GM12878 (cell line): ENCODE results near the gene LILRB5. TPM values are rescaled to one million over a fixed set of nuclear protein-coding genes. Genes with fewer than 3 reads are reported as not detected.

Source experiments
- ATAC-seq: fragments of 200-7000 bp; cut with Tn5 transposase; 3 replicates; pipeline ENCODE4 v1.9.1; 2020; ENCODE audit warnings: mild to moderate bottlenecking, moderate library complexity
- BruUV-seq: library from RNA; stranded (reverse); fragments of 400-500 nt; replicated peaks from 2 replicates; lab custom pipeline; 2021; lab: Mats Ljungman, UMichigan
- CTCF ChIA-PET: fragments of 300-600 bp; sonication (Branson Sonifier 250); formaldehyde crosslinking; extraction: SDS; loops from one replicate; lab custom pipeline; 2021; ENCODE audit warnings: inconsistent platforms; lab: Yijun Ruan, JAX
- POLR2A ChIA-PET: fragments of 350-600 bp; formaldehyde crosslinking; extraction: SDS; loops from one replicate; lab custom pipeline; 2021; ENCODE audit warnings: inconsistent platforms; lab: Charles Lee
- RAD21 ChIA-PET: fragments of 300-600 bp; sonication (Branson Sonifier 250); formaldehyde crosslinking; loops from one replicate; lab custom pipeline; 2023; ENCODE audit warnings: antibody characterized with exemption; ENCODE audit not compliant: unreplicated experiment; lab: Charles Lee
- SMC1A ChIA-PET: fragments of 300-600 bp; sonication (Branson Sonifier 250); formaldehyde crosslinking; loops from one replicate; lab custom pipeline; 2023; ENCODE audit not compliant: unreplicated experiment, uncharacterized antibody; lab: Charles Lee
- DNase-seq: peaks from one replicate; pipeline ENCODE4 v3.0.0-alpha.2; 2011; ENCODE audit warnings: low read depth, low spot score
- FAIRE-seq: peaks from 3 replicates; lab custom pipeline; 2011; peaks lifted over from hg19 to GRCh38; lab: Jason Lieb, UNC
- H2AFZ ChIP-seq: 2 replicates; pipeline ENCODE4 v1.6.0; 2011; ENCODE audit warnings: low read depth, low read length, control low read depth; ENCODE audit not compliant: control insufficient read depth
- H3K27ac ChIP-seq: 2 replicates; pipeline ENCODE4 v1.5.1; 2011; ENCODE audit warnings: control low read depth; ENCODE audit not compliant: control insufficient read depth, insufficient read depth
- H3K27me3 ChIP-seq, 2 experiments: replicated peaks in 1 of 2; 2 replicates each; pipeline versions ENCODE4 v1.6.0 to v1.6.1; 2011; ENCODE audit warnings: low read length in 1 of 2; ENCODE audit not compliant: control insufficient read depth in 2 of 2, insufficient read depth in 2 of 2
- H3K36me3 ChIP-seq, 2 experiments: 2 replicates each; pipeline ENCODE4 v1.5.1; 2011; ENCODE audit warnings: low read length in 1 of 2; ENCODE audit not compliant: control insufficient read depth in 2 of 2, insufficient read depth in 2 of 2
- H3K4me1 ChIP-seq: 2 replicates; pipeline ENCODE4 v1.6.1; 2011; ENCODE audit warnings: mild to moderate bottlenecking, low read length, moderate library complexity, mixed read lengths; ENCODE audit not compliant: control insufficient read depth, insufficient read depth
- H3K4me2 ChIP-seq: 2 replicates; pipeline ENCODE4 v1.6.0; 2011; ENCODE audit warnings: control low read depth; ENCODE audit not compliant: control insufficient read depth, insufficient read depth
- H3K4me3 ChIP-seq: fragments of 200-600 bp; sonication (generic); 2 replicates; pipeline ENCODE4 v1.5.1; 2016
- H3K79me2 ChIP-seq: 2 replicates; pipeline ENCODE4 v1.6.0; 2011; ENCODE audit warnings: low read length; ENCODE audit not compliant: control insufficient read depth, insufficient read depth
- H3K9ac ChIP-seq: 2 replicates; pipeline ENCODE4 v1.8.0; 2011; ENCODE audit warnings: low read length, control low read depth, mixed read lengths; ENCODE audit not compliant: control insufficient read depth, insufficient read depth
- H3K9me3 ChIP-seq: replicated peaks from 3 replicates; pipeline ENCODE4 v1.5.1; 2011; ENCODE audit warnings: mild to moderate bottlenecking, low read length; ENCODE audit not compliant: control insufficient read depth, insufficient read depth
- H4K20me1 ChIP-seq: 2 replicates; pipeline ENCODE4 v1.6.0; 2011; ENCODE audit not compliant: control insufficient read depth, insufficient read depth
- BHLHE40 ChIP-seq, 2 experiments: fragments of 450-650 bp in 1 of 2; IDR thresholded peaks; 2 replicates each; pipeline ENCODE4 v1.6.1; 2011 to 2017; ENCODE audit warnings: low read depth in 2 of 2, borderline replicate concordance in 1 of 2, improper control_type of control experiment in 1 of 2, low read length in 1 of 2, mild to moderate bottlenecking in 1 of 2
- BMI1 ChIP-seq: fragments of 450-650 bp; IDR thresholded peaks from 2 replicates; pipeline ENCODE4 v1.6.1; 2016; ENCODE audit warnings: mild to moderate bottlenecking, moderate library complexity, borderline replicate concordance
- BRCA1 ChIP-seq: IDR thresholded peaks from 2 replicates; pipeline ENCODE4 v1.6.1; 2011; ENCODE audit warnings: low read depth, low read length, improper control_type of control experiment
- CEBPB ChIP-seq, 2 experiments: fragments of 150-350 bp in 1 of 2; IDR thresholded peaks; 2 replicates each; pipeline ENCODE4 v1.6.1; 2012 to 2014; ENCODE audit warnings: low read depth in 2 of 2, low read length in 2 of 2, borderline replicate concordance in 1 of 2, inconsistent platforms in 1 of 2
- CUX1 ChIP-seq: IDR thresholded peaks from 2 replicates; pipeline ENCODE4 v1.6.1; 2012; ENCODE audit warnings: improper control_type of control experiment, low read depth, low read length; ENCODE audit not compliant: insufficient replicate concordance
- EZH2 ChIP-seq: IDR thresholded peaks from 2 replicates; pipeline ENCODE4 v1.6.1; 2012; ENCODE audit warnings: low read depth, mild to moderate bottlenecking, control low read depth, inconsistent platforms, low read length, borderline replicate concordance; ENCODE audit not compliant: control insufficient read depth
- NR2C1 ChIP-seq: fragments of 450-650 bp; IDR thresholded peaks from 2 replicates; pipeline ENCODE4 v1.6.1; 2017; ENCODE audit warnings: antibody characterized with exemption, mild to moderate bottlenecking, moderate library complexity
- POLR2AphosphoS5 ChIP-seq: IDR thresholded peaks from 2 replicates; pipeline ENCODE4 v1.6.1; 2011; ENCODE audit warnings: mild to moderate bottlenecking, low read length, inconsistent platforms
- SMC3 ChIP-seq: IDR thresholded peaks from 2 replicates; pipeline ENCODE4 v1.6.1; 2011; ENCODE audit warnings: low read length, improper control_type of control experiment, borderline replicate concordance
- YY1 ChIP-seq: IDR thresholded peaks from 2 replicates; pipeline ENCODE4 v1.6.1; 2011; ENCODE audit warnings: low read depth, mild to moderate bottlenecking, low read length
- ZNF217 ChIP-seq: fragments of 450-650 bp; IDR thresholded peaks from 2 replicates; pipeline ENCODE4 v1.6.1; 2017; ENCODE audit warnings: antibody characterized with exemption, mild to moderate bottlenecking
- WGBS: methylation state at CpG from one replicate; pipeline ENCODE4 v1.1.6; 2016; ENCODE audit warnings: low lambda C conversion rate; ENCODE audit not compliant: insufficient replicate concordance, insufficient coverage; ENCODE audit errors: missing lambda C conversion rate; 5-methylcytosine and 5-hydroxymethylcytosine counted together
- in situ Hi-C: fragments of 300-500 bp; cut with MboI; formaldehyde crosslinking; loops from 9 replicates; pipeline ENCODE4 v1.14.3; 2018; ENCODE audit warnings: mixed read lengths
- intact Hi-C: fragments of 100-400 bp; cut with micrococcal nuclease; formaldehyde crosslinking; loops from one replicate; pipeline ENCODE4 v1.14.2; 2022; ENCODE audit not compliant: unreplicated experiment
- polyA plus RNA-seq, 11 experiments: library from polyadenylated mRNA; depleted of rRNA in 4 of 11; unstranded in 6 of 11; stranded (reverse) in 5 of 11; fragments of >200 nt; fragmentation: Nextera tagmentation in 4 of 11; fragmentation: Illumina TruSeq in 1 of 11; extraction: Ambion mirVana in 4 of 11; extraction: Trizol in 1 of 11; gene quantifications; 1 replicate in 1 of 11; 2 replicates in 10 of 11; pipeline versions ENCODE4 v1.2.1 to v1.2.3, GENCODE V29; 2011 to 2016; ENCODE audit warnings: inconsistent platforms in 2 of 11, missing spikeins in 2 of 11, low read depth in 1 of 11
- total RNA-seq, 4 experiments: library from RNA; depleted of rRNA in 3 of 4; stranded (reverse); fragments of >200 nt in 3 of 4; fragmentation: Illumina TruSeq in 1 of 4; extraction: Trizol in 1 of 4; gene quantifications; 2 replicates each; pipeline versions ENCODE4 v1.2.1 to v1.2.3, GENCODE V29; 2013 to 2021
- TF ChIP-seq, protein P1 (sequence below), 3 experiments: IDR thresholded peaks in 2 of 3; conservative IDR thresholded peaks in 1 of 3; 2 replicates each; pipeline ENCODE4 v1.5.1; 2011; ENCODE audit warnings: low read depth in 3 of 3, low read length in 3 of 3, mild to moderate bottlenecking in 3 of 3, control low read depth in 2 of 3, moderate library complexity in 2 of 3, inconsistent platforms in 1 of 3, mixed read lengths in 1 of 3; ENCODE audit not compliant: control insufficient read depth in 2 of 3, insufficient read depth in 1 of 3; ENCODE audit errors: extremely low read depth in 1 of 3

The LILRB5 gene
- total and polyA plus RNA-seq, 10 of the 15 experiments (the other 5 are each of a cell fraction or from before 2014, with no cell fraction given) = 0.01 to 0.13 TPM; not detected in 8

- H3K9me3 ChIP-seq = no peaks in the 10 kb centered on the region
- no peak for ATAC-seq
- POLR2A ChIA-PET = no interaction called here
- H3K27ac ChIP-seq = 0 out of 2 replicates have a peak overlapping the region, but pooled peaks have one; percentile 13
- H3K9ac ChIP-seq = no peak overlapping the region
- no peaks in the 10 kb centered on the region for H3K27me3 ChIP-seq
- CTCF ChIA-PET = no interaction called here
- no peak overlapping the region for H2AFZ ChIP-seq
- peaks cover 48% of the 10 kb centered on the region for H3K4me1 ChIP-seq
- no peak for FAIRE-seq
- DNase-seq = no peak
- H3K4me2 ChIP-seq = peak overlapping the region; percentile 47
- WGBS = 81% methylated on average over 12 of the region's 12 CpGs
- BruUV-seq = no TSS peak
- in situ Hi-C loops = no loop called here
- H3K79me2 ChIP-seq = peaks cover 6% of the 10 kb centered on the region
- intact Hi-C loops = no loop called here
- peaks cover 12% of the 10 kb centered on the region for H4K20me1 ChIP-seq
- RAD21 ChIA-PET = no interaction called here
- peaks cover 8 to 14% of the 10 kb centered on the region in 2 experiments; a peak in 3 of 4 replicates for H3K36me3 ChIP-seq
- SMC1A ChIA-PET = interaction anchor here (1.0 kb wide), 1 partner anchor 55 kb away, joined by 3 read pairs; no protein-coding TSS in a partner anchor
- TF ChIP-seq POLR2AphosphoS5 = no peak
- TF ChIP-seq YY1 = 0 out of 2 replicates have a peak, but pooled peaks have one; percentile 3
- no peak for TF ChIP-seq BRCA1
- no peak for TF ChIP-seq NR2C1
- TF ChIP-seq EZH2 = no peak
- TF ChIP-seq, protein P1, sequence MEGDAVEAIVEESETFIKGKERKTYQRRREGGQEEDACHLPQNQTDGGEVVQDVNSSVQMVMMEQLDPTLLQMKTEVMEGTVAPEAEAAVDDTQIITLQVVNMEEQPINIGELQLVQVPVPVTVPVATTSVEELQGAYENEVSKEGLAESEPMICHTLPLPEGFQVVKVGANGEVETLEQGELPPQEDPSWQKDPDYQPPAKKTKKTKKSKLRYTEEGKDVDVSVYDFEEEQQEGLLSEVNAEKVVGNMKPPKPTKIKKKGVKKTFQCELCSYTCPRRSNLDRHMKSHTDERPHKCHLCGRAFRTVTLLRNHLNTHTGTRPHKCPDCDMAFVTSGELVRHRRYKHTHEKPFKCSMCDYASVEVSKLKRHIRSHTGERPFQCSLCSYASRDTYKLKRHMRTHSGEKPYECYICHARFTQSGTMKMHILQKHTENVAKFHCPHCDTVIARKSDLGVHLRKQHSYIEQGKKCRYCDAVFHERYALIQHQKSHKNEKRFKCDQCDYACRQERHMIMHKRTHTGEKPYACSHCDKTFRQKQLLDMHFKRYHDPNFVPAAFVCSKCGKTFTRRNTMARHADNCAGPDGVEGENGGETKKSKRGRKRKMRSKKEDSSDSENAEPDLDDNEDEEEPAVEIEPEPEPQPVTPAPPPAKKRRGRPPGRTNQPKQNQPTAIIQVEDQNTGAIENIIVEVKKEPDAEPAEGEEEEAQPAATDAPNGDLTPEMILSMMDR (IDR thresholded peaks at IDR 0.05 in 2 of 3, conservative IDR thresholded peaks at IDR 0.05 in 1 of 3; ENCODE audit: control insufficient read depth in 2 of 3, extremely low read depth in 1 of 3, insufficient read depth in 1 of 3, low read depth in 3 of 3, low read length in 3 of 3) = 0 out of 6 replicates have a peak, but pooled peaks of 1 of the 3 experiments have one; percentile 4
- no peak for TF ChIP-seq ZNF217
- no peak for TF ChIP-seq BMI1
- no peak for TF ChIP-seq BHLHE40 (IDR thresholded peaks at IDR 0.05; ENCODE audit: borderline replicate concordance in 1 of 2, low read depth in 2 of 2, low read length in 1 of 2)
- no peak for TF ChIP-seq CEBPB (IDR thresholded peaks at IDR 0.05; ENCODE audit: borderline replicate concordance in 1 of 2, low read depth in 2 of 2, low read length in 2 of 2)
- no peak for TF ChIP-seq SMC3
- TF ChIP-seq CUX1 = no peak
- H3K4me3 ChIP-seq = no peak overlapping the region
Observed at GRCh38 chr19:54211235-54211634, 45.8 kb downstream of the LILRB5 start.
